ENCODE measurements around the gene TAF4.

The TAF4 gene

GRCh38 chr20:61956396-61957342 lies 109.0 kb downstream of the TAF4 start:
- Histone ChIP-seq H3K4me3 (ENCODE audit: insufficient read depth, low read length, poor library complexity, severe bottlenecking) (no peak overlapping the region), H4K20me1 (ENCODE audit: low read depth, low read length) (no peaks in the 10 kb centered on the region), H2AFZ (ENCODE audit: low read depth, low read length, severe bottlenecking) (no peak overlapping the region), H3K4me2 (ENCODE audit: low read depth, low read length, poor library complexity, severe bottlenecking) (no peak overlapping the region), H3K79me2 (ENCODE audit: insufficient read depth, low read length) (no peaks in the 10 kb centered on the region), H3K9ac (ENCODE audit: low read length) (no peak overlapping the region), H3K9me2 (replicated peaks; ENCODE audit: insufficient read depth, low read length) (no peaks in the 10 kb centered on the region), H3K27me3 (ENCODE audit: low read length) (no peaks in the 10 kb centered on the region), H3K36me3 (ENCODE audit: low read length) (no peaks in the 10 kb centered on the region), H3F3A (ENCODE audit: insufficient read depth) (no peaks in the 10 kb centered on the region), H3K9me3 (ENCODE audit: insufficient read depth, low read length) (no peaks in the 10 kb centered on the region), H3K27ac (ENCODE audit: low read depth, low read length) (no peak overlapping the region)
- no peak for TF ChIP-seq EZH2phosphoT487 (conservative IDR thresholded peaks at IDR 0.05; ENCODE audit: low read length)
- TF ChIP-seq CTCF (IDR thresholded peaks at IDR 0.05; ENCODE audit: insufficient read depth, low read length, poor library complexity, severe bottlenecking) = no peak

- TF ChIP-seq CTCF (IDR thresholded peaks at IDR 0.05; ENCODE audit: insufficient read depth, low read length, poor library complexity, severe bottlenecking) (no peak), EZH2phosphoT487 (conservative IDR thresholded peaks at IDR 0.05; ENCODE audit: low read length) (no peak)
Measured at GRCh38 chr20:61955668-61956395, 109.8 kb downstream of the TAF4 start.

GRCh38 chr20:61954276-61955021 lies 111.2 kb downstream of the TAF4 start:
- TF ChIP-seq EZH2phosphoT487 (conservative IDR thresholded peaks at IDR 0.05; ENCODE audit: low read length) (no peak), CTCF (IDR thresholded peaks at IDR 0.05; ENCODE audit: insufficient read depth, low read length, poor library complexity, severe bottlenecking) (no peak)

More at GRCh38 chr20:61955668-61956395, 109.8 kb downstream of the TAF4 start:
- Histone ChIP-seq H3K27me3 (ENCODE audit: low read length) (no peaks in the 10 kb centered on the region), H3K4me3 (ENCODE audit: insufficient read depth, low read length, poor library complexity, severe bottlenecking) (no peak overlapping the region), H3K9me2 (replicated peaks; ENCODE audit: insufficient read depth, low read length) (no peaks in the 10 kb centered on the region), H3K79me2 (ENCODE audit: insufficient read depth, low read length) (no peaks in the 10 kb centered on the region), H3K9ac (ENCODE audit: low read length) (no peak overlapping the region), H3K4me2 (ENCODE audit: low read depth, low read length, poor library complexity, severe bottlenecking) (no peak overlapping the region), H3K9me3 (ENCODE audit: insufficient read depth, low read length) (no peaks in the 10 kb centered on the region), H3K36me3 (ENCODE audit: low read length) (no peaks in the 10 kb centered on the region), H3K27ac (ENCODE audit: low read depth, low read length) (no peak overlapping the region), H3F3A (ENCODE audit: insufficient read depth) (no peaks in the 10 kb centered on the region), H2AFZ (ENCODE audit: low read depth, low read length, severe bottlenecking) (no peak overlapping the region), H4K20me1 (ENCODE audit: low read depth, low read length) (no peaks in the 10 kb centered on the region)

More at GRCh38 chr20:61954276-61955021, 111.2 kb downstream of the TAF4 start:
- H3K4me2 ChIP-seq (ENCODE audit: low read depth, low read length, poor library complexity, severe bottlenecking) = no peak overlapping the region
- H2AFZ ChIP-seq (ENCODE audit: low read depth, low read length, severe bottlenecking) = no peak overlapping the region
- H3K79me2 ChIP-seq (ENCODE audit: insufficient read depth, low read length) = no peaks in the 10 kb centered on the region
- H3K27me3 ChIP-seq (ENCODE audit: low read length) = no peaks in the 10 kb centered on the region
- H3K4me3 ChIP-seq (ENCODE audit: insufficient read depth, low read length, poor library complexity, severe bottlenecking) = no peak overlapping the region
- H3K9me2 ChIP-seq (replicated peaks; ENCODE audit: insufficient read depth, low read length) = no peaks in the 10 kb centered on the region
- H4K20me1 ChIP-seq (ENCODE audit: low read depth, low read length) = no peaks in the 10 kb centered on the region
- no peaks in the 10 kb centered on the region for H3K9me3 ChIP-seq (ENCODE audit: insufficient read depth, low read length)
- no peaks in the 10 kb centered on the region for H3K36me3 ChIP-seq (ENCODE audit: low read length)
- no peak overlapping the region for H3K9ac ChIP-seq (ENCODE audit: low read length)
- H3K27ac ChIP-seq (ENCODE audit: low read depth, low read length) = no peak overlapping the region
- H3F3A ChIP-seq (ENCODE audit: insufficient read depth) = no peaks in the 10 kb centered on the region
